SK-MEL-5 (cell line): ENCODE measurements around the gene PLEKHG4B. TPM values are rescaled to one million over a fixed set of nuclear protein-coding genes. Genes with fewer than 3 reads are reported as not detected.
A peak's percentile ranks its signal among the peaks of the same experiment; 100 is the strongest.
"Not testable (repeated sequence)": the region's sequence is repeated elsewhere in the genome, so short reads cannot be mapped to it uniquely, and the experiment has no call there.

Experiments
- DNase-seq: peaks from one replicate; pipeline ENCODE4 v3.0.0-alpha.2; 2016; ENCODE audit warnings: low read depth, low spot score
- in situ Hi-C: cut with HindIII; loops from 2 replicates; pipeline ENCODE4 v1.10.0; 2016; ENCODE audit warnings: low sequenced_read_pairs, high pct_unique_total_duplicates, low pct_unique_long_range_greater_than_20kb
- total RNA-seq: library from RNA; depleted of rRNA; stranded (reverse); fragments of >200 nt; shearing (Covaris generic); gene quantifications from 2 replicates; pipeline ENCODE4 v1.2.3, GENCODE V29; 2014

PLEKHG4B gene
- total RNA-seq, 1 experiment from 2014 or later, result 0.53 TPM

- no peak for DNase-seq
- in situ Hi-C loops, result no loop called here
Measured at GRCh38 chr5:158807-159447, 67.0 kb downstream of the PLEKHG4B start.

GRCh38 chr5:159448-160172 is 67.6 kb downstream of the PLEKHG4B start:
- no peak for DNase-seq
- in situ Hi-C loops, result no loop called here

GRCh38 chr5:160173-160510 is 68.2 kb downstream of the PLEKHG4B start:
- in situ Hi-C loops, result no loop called here
- DNase-seq, result no peak

- in situ Hi-C loops, result no loop called here
- no peak for DNase-seq
Measured at GRCh38 chr5:160921-161802, 69.2 kb downstream of the PLEKHG4B start.

GRCh38 chr5:161803-162110 is 69.8 kb downstream of the PLEKHG4B start:
- DNase-seq, result no peak
- in situ Hi-C loops, result no loop called here

- in situ Hi-C loops, result no loop called here
- no peak for DNase-seq
Measured at GRCh38 chr5:162190-162564, 70.2 kb downstream of the PLEKHG4B start.

- in situ Hi-C loops, result no loop called here
- no peak for DNase-seq
Measured at GRCh38 chr5:162565-163337, 70.8 kb downstream of the PLEKHG4B start.

GRCh38 chr5:163338-163620 is 71.3 kb downstream of the PLEKHG4B start:
- no peak for DNase-seq
- in situ Hi-C loops, result no loop called here

- in situ Hi-C loops, result no loop called here
- DNase-seq, result no peak
Measured at GRCh38 chr5:163841-164240, 71.9 kb downstream of the PLEKHG4B start.

- peak; percentile 27 for DNase-seq
- in situ Hi-C loops, result no loop called here
Measured at GRCh38 chr5:164244-164643, 72.3 kb downstream of the PLEKHG4B start.

- DNase-seq, in situ Hi-C loops: not testable (repeated sequence)
Measured at GRCh38 chr5:164783-165182, 72.8 kb downstream of the PLEKHG4B start.

- no peak for DNase-seq
- in situ Hi-C loops, result no loop called here
Measured at GRCh38 chr5:166441-167372, 74.7 kb downstream of the PLEKHG4B start.

- in situ Hi-C loops, result no loop called here
- DNase-seq, result no peak
Measured at GRCh38 chr5:167511-167910, 75.5 kb downstream of the PLEKHG4B start.

- DNase-seq, result peak; percentile 10
- in situ Hi-C loops, result no loop called here
Measured at GRCh38 chr5:167982-168660, 76.2 kb downstream of the PLEKHG4B start.

- in situ Hi-C loops, result no loop called here
- peak; percentile 28 for DNase-seq
Measured at GRCh38 chr5:169071-169727, 77.2 kb downstream of the PLEKHG4B start.

GRCh38 chr5:169728-170094 is 77.7 kb downstream of the PLEKHG4B start:
- in situ Hi-C loops, result no loop called here
- no peak for DNase-seq
